Panc1 (cell line): Measurements from ENCODE around the gene NHS. TPM values are rescaled to one million over a fixed set of nuclear protein-coding genes. Genes with fewer than 3 reads are reported as not detected.

Experiments
- ATAC-seq: fragments of 200-7000 bp; cut with Tn5 transposase; 2 replicates; pipeline ENCODE4 v1.9.1; 2020; ENCODE audit warnings: mild to moderate bottlenecking, moderate library complexity
- BruUV-seq: library from RNA; stranded (reverse); fragments of 400-500 nt; replicated peaks from 2 replicates; lab custom pipeline; 2021; lab: Mats Ljungman, UMichigan
- CTCF ChIA-PET: fragments of 300-600 bp; sonication (Branson Sonifier 250); formaldehyde crosslinking; loops from one replicate; lab custom pipeline; 2022; ENCODE audit warnings: antibody characterized with exemption; lab: Charles Lee
- POLR2A ChIA-PET: fragments of 300-600 bp; sonication (Branson Sonifier 250); formaldehyde crosslinking; loops from one replicate; lab custom pipeline; 2022; ENCODE audit warnings: antibody characterized with exemption; lab: Charles Lee
- DNase-seq: peaks from one replicate; pipeline ENCODE4 v3.0.0-alpha.2; 2010; ENCODE audit warnings: low read depth, low spot score
- H3K27ac ChIP-seq: 2 replicates; pipeline ENCODE4 v1.5.1; 2011; ENCODE audit warnings: mild to moderate bottlenecking, low read length, inconsistent platforms
- H3K27me3 ChIP-seq: fragments of 200-500 bp; sonication (Bioruptor generic); 2 replicates; pipeline ENCODE4 v1.6.0; 2014; ENCODE audit warnings: low read length, inconsistent platforms; ENCODE audit not compliant: control insufficient read depth, insufficient read depth
- H3K36me3 ChIP-seq: fragments of 200-500 bp; sonication (Bioruptor generic); 2 replicates; pipeline ENCODE4 v1.5.1; 2014; ENCODE audit warnings: inconsistent platforms, mild to moderate bottlenecking, low read length, moderate library complexity; ENCODE audit not compliant: control insufficient read depth, insufficient read depth
- H3K4me1 ChIP-seq: 2 replicates; pipeline ENCODE4 v1.5.1; 2011; ENCODE audit warnings: inconsistent platforms, mild to moderate bottlenecking, low read length, moderate library complexity; ENCODE audit not compliant: control insufficient read depth, insufficient read depth
- H3K4me3 ChIP-seq, 2 experiments: 2 replicates each; pipeline ENCODE4 v1.5.1; 2011 to 2012; ENCODE audit warnings: low read depth in 2 of 2, low read length in 2 of 2, mild to moderate bottlenecking in 2 of 2, inconsistent platforms in 1 of 2, moderate library complexity in 1 of 2
- H3K9me3 ChIP-seq: fragments of 200-500 bp; sonication (Bioruptor generic); 2 replicates; pipeline ENCODE4 v1.5.1; 2014; ENCODE audit warnings: low read depth, mild to moderate bottlenecking, inconsistent platforms, low read length, moderate library complexity; ENCODE audit not compliant: control insufficient read depth, insufficient read depth
- POLR2AphosphoS5 ChIP-seq: IDR thresholded peaks from 2 replicates; pipeline ENCODE4 v1.6.1; 2012; ENCODE audit warnings: mild to moderate bottlenecking, low read depth, low read length, moderate library complexity
- SIN3A ChIP-seq: IDR thresholded peaks from 2 replicates; pipeline ENCODE4 v1.6.1; 2012; ENCODE audit warnings: low read depth, mild to moderate bottlenecking, low read length, moderate library complexity, borderline replicate concordance; ENCODE audit not compliant: insufficient read depth
- TCF7L2 ChIP-seq: IDR thresholded peaks from 2 replicates; pipeline ENCODE4 v1.6.1; 2011; ENCODE audit warnings: mild to moderate bottlenecking, low read depth, low read length, inconsistent platforms
- in situ Hi-C: cut with HindIII; loops from 2 replicates; pipeline ENCODE4 v1.10.0; 2016; ENCODE audit warnings: low sequenced_read_pairs, low pct_unique_long_range_greater_than_20kb
- intact Hi-C: fragments of 100-400 bp; cut with micrococcal nuclease; formaldehyde crosslinking; loops from one replicate; pipeline ENCODE4 v1.10.0; 2022; ENCODE audit not compliant: unreplicated experiment
- microRNA-seq: library from miRNA; unstranded; fragments of <30 nt; microRNA quantifications from one replicate; pipeline ENCODE4 v1.1.0, GENCODE V29; 2020; ENCODE audit not compliant: unreplicated experiment
- total RNA-seq: library from RNA; stranded (reverse); gene quantifications from one replicate; pipeline ENCODE4 v1.2.1, GENCODE V29; 2021; ENCODE audit not compliant: unreplicated experiment
- TF ChIP-seq, protein P1 (sequence below), 2 experiments: IDR thresholded peaks; 2 replicates each; pipeline ENCODE4 v1.6.1; 2011 to 2012; ENCODE audit warnings: low read depth in 2 of 2, control low read depth in 1 of 2, low read length in 1 of 2, mild to moderate bottlenecking in 1 of 2, moderate library complexity in 1 of 2; ENCODE audit not compliant: insufficient read depth in 1 of 2
- TF ChIP-seq, protein P2 (sequence below): fragments of 450-650 bp; IDR thresholded peaks from 2 replicates; pipeline ENCODE4 v1.5.1; 2017; ENCODE audit warnings: mild to moderate bottlenecking

The NHS gene
- total RNA-seq, 1 experiment from 2014 or later: 0.80 TPM

- no peak overlapping the region for H3K4me3 ChIP-seq
- ATAC-seq (no peak), DNase-seq (no peak)
- in situ Hi-C loops: no loop called here
- H3K27me3 ChIP-seq: no peaks in the 10 kb centered on the region
- no peak overlapping the region for H3K27ac ChIP-seq
- no peaks in the 10 kb centered on the region for H3K36me3 ChIP-seq
- no TSS peak for BruUV-seq
- POLR2A ChIA-PET: no interaction called here
- no peaks in the 10 kb centered on the region for H3K9me3 ChIP-seq
- TF ChIP-seq, protein P1, sequence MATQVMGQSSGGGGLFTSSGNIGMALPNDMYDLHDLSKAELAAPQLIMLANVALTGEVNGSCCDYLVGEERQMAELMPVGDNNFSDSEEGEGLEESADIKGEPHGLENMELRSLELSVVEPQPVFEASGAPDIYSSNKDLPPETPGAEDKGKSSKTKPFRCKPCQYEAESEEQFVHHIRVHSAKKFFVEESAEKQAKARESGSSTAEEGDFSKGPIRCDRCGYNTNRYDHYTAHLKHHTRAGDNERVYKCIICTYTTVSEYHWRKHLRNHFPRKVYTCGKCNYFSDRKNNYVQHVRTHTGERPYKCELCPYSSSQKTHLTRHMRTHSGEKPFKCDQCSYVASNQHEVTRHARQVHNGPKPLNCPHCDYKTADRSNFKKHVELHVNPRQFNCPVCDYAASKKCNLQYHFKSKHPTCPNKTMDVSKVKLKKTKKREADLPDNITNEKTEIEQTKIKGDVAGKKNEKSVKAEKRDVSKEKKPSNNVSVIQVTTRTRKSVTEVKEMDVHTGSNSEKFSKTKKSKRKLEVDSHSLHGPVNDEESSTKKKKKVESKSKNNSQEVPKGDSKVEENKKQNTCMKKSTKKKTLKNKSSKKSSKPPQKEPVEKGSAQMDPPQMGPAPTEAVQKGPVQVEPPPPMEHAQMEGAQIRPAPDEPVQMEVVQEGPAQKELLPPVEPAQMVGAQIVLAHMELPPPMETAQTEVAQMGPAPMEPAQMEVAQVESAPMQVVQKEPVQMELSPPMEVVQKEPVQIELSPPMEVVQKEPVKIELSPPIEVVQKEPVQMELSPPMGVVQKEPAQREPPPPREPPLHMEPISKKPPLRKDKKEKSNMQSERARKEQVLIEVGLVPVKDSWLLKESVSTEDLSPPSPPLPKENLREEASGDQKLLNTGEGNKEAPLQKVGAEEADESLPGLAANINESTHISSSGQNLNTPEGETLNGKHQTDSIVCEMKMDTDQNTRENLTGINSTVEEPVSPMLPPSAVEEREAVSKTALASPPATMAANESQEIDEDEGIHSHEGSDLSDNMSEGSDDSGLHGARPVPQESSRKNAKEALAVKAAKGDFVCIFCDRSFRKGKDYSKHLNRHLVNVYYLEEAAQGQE (IDR thresholded peaks at IDR 0.05; ENCODE audit: insufficient read depth in 1 of 2, low read depth in 2 of 2, low read length in 1 of 2): no peak
- TF ChIP-seq, protein P2, sequence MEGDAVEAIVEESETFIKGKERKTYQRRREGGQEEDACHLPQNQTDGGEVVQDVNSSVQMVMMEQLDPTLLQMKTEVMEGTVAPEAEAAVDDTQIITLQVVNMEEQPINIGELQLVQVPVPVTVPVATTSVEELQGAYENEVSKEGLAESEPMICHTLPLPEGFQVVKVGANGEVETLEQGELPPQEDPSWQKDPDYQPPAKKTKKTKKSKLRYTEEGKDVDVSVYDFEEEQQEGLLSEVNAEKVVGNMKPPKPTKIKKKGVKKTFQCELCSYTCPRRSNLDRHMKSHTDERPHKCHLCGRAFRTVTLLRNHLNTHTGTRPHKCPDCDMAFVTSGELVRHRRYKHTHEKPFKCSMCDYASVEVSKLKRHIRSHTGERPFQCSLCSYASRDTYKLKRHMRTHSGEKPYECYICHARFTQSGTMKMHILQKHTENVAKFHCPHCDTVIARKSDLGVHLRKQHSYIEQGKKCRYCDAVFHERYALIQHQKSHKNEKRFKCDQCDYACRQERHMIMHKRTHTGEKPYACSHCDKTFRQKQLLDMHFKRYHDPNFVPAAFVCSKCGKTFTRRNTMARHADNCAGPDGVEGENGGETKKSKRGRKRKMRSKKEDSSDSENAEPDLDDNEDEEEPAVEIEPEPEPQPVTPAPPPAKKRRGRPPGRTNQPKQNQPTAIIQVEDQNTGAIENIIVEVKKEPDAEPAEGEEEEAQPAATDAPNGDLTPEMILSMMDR: no peak
- TF ChIP-seq POLR2AphosphoS5 (no peak), TCF7L2 (no peak), SIN3A (no peak)
- CTCF ChIA-PET: no interaction called here
- H3K4me1 ChIP-seq: no peaks in the 10 kb centered on the region
- intact Hi-C loops: no loop called here
Measured at GRCh38 chrX:17779434-17779833, 404.4 kb downstream of the NHS start.

Small RNA genes within 50 kb of the gene (microRNA-seq; reads per million reads assigned to microRNA genes)
- gene MIR4768: not detected
